Measurements from ENCODE around the gene NDUFS1.

DNA sequence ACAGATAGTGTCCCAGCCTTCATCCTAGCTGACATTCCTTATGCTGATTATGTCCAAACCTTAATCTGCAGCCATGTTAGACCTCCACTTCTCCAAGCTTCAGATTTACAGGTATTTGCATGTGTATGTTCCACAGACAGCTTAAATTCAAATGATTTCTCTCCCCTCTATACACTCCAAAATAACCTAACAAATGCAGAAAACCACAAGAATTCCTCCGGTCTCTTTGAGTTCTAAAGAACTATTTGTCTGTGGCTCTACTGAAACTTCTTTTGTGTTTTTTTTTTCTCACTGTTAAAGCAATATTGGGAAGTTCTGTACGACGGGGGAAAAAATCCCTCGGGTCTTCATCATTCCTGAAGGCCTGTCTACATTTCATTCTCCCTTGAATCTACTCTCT is 8.6 kb downstream of the NDUFS1 start:
- TF ChIP-seq, protein P1, sequence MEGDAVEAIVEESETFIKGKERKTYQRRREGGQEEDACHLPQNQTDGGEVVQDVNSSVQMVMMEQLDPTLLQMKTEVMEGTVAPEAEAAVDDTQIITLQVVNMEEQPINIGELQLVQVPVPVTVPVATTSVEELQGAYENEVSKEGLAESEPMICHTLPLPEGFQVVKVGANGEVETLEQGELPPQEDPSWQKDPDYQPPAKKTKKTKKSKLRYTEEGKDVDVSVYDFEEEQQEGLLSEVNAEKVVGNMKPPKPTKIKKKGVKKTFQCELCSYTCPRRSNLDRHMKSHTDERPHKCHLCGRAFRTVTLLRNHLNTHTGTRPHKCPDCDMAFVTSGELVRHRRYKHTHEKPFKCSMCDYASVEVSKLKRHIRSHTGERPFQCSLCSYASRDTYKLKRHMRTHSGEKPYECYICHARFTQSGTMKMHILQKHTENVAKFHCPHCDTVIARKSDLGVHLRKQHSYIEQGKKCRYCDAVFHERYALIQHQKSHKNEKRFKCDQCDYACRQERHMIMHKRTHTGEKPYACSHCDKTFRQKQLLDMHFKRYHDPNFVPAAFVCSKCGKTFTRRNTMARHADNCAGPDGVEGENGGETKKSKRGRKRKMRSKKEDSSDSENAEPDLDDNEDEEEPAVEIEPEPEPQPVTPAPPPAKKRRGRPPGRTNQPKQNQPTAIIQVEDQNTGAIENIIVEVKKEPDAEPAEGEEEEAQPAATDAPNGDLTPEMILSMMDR (IDR thresholded peaks at IDR 0.05), result no peak
- TF ChIP-seq TAF1 (IDR thresholded peaks at IDR 0.05; ENCODE audit: borderline replicate concordance, low read depth, low read length), result no peak
- TF ChIP-seq POLR2AphosphoS5 (IDR thresholded peaks at IDR 0.05; ENCODE audit: low read depth, low read length), result no peak
- TF ChIP-seq CHD2 (IDR thresholded peaks at IDR 0.05; ENCODE audit: low read length, partially characterized antibody), result no peak

Measured in SK-N-SH (cell line).